HG03342 (cell line): Measurements from ENCODE around the gene SGK1.
"Not testable (repeated sequence)": the region's sequence is repeated elsewhere in the genome, so short reads cannot be mapped to it uniquely, and the experiment has no call there.

Experiments
- ATAC-seq: cut with Tn5 transposase; IDR thresholded peaks from one replicate; pipeline ENCODE4 v1.9.1; 2021; ENCODE audit warnings: mild to moderate bottlenecking, moderate library complexity; ENCODE audit not compliant: unreplicated experiment

Gene SGK1

GRCh38 chr6:134328138-134328537 lies 10.2 kb upstream of the SGK1 start:
- ATAC-seq, result no peak

DNA sequence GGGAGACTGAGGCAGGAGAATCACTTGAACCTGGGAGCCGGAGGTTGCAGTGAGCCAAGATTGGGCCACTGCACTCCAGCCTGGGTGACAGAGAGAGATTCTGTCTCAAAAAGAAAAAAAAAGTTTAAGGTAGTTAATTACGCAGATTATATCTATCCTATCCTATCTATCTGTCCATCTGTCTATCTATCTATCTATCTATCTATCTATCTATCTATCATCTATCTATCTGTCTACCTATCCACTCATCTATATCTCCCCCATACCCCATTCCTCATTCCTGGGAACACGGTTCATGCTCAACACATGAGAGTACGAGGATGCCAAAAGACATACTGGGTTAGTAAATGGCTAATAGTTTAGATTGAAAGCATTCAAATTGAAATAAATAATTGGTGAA lies 8.3 kb upstream of the SGK1 start:
- not testable (repeated sequence) for ATAC-seq

- no peak for ATAC-seq
Measured at GRCh38 chr6:134324766-134325165, 6.9 kb upstream of the SGK1 start.

DNA sequence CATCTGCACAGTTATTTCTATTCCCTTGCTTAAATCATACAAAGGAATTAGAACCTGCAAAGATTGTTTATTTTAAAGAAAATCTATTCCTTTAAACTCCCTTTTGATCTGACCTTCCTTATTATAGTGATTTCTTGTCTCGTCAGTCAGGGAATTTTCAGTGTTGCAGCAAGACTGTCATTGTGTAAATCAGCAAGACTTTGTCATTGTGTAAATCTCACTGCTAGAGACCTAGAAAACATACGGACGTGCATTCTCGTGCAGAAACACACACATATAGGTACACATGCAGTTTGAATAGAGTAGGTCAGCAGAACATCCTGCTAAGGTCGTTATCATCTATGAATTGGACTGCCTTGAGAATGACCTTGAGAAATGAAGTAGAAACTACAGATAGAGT lies 6.2 kb upstream of the SGK1 start:
- no peak for ATAC-seq

GRCh38 chr6:134323698-134324097 lies 5.8 kb upstream of the SGK1 start:
- no peak for ATAC-seq

- no peak for ATAC-seq
Measured at GRCh38 chr6:134323294-134323693, 5.4 kb upstream of the SGK1 start.

DNA sequence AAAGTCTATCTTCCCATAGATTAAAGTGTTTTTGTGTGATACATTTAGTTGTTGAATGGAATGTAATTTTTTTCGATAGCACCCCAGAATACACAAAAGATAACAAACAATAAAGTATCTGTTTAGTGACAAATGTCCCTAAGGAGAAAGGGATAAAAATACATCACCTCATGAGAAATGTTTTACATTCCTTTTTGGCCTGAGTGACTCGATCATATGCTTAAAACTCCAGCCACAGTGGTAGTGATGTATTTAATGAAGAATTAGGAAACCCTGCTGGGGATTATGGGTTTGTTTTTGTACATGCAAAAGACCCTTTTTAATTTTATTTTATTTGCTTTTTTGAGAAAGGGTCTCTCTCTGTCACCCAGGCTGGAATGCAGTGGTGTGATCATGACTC lies 4.3 kb upstream of the SGK1 start:
- no peak for ATAC-seq

GRCh38 chr6:134321246-134321645 lies 3.3 kb upstream of the SGK1 start:
- ATAC-seq, result no peak

DNA sequence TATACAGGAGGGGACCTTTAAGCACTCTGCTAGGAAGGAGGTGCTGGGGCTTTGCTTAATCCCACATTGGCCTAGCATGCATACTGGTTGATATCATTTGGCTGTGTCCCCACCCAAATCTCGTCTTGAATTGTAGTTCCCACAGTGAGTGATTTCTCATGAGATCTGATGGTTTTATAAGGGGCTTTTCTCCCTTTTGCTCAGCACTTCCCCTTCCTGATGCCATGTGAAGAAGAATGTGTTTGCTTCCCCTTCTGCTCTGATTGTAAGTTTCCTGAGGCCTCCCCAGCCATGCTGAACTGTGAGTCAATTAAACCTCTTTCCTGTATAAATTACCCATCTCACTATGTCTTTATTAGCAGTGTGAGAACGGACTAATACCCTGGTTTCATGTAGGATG lies 1.8 kb upstream of the SGK1 start:
- ATAC-seq, result not testable (repeated sequence)

GRCh38 chr6:134318974-134319281 lies 1.0 kb upstream of the SGK1 start:
- no peak for ATAC-seq

GRCh38 chr6:134318236-134318973 lies 493 bp upstream of the SGK1 start:
- no peak for ATAC-seq

DNA sequence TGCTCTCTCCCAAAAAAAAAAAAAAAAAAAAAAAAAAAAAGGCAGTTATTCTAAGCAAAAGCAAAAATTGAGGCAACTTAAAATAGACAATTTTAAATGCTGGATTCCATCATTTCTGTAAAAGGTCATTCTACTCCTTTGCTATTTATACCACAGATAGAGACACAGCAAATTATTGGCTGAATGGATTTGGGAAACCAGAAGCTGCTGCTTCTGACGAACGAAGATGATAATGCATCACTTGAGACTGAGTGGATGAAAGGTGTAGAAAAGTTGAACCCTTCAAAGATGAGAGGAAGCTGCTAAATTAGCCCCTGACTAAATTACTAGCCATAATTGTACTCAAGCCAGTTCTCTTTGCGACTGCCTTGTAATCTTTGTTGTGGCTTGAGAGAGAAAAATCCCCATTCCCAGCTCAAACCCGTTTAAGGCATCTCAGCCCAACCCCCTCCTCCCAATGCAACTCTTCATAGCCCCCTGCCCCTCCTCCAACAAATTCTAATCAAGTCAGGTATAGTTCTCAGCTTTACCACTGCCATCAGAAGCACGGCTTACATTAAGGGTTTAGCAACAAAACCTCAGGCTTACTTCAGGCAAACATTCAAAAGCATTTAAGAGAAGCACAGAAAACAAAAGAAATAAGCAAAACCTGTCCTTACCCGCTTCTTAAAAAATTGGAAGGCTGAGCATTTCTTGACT lies 1.0 kb downstream of the SGK1 start:
- no peak for ATAC-seq

GRCh38 chr6:134315974-134316441 lies 1.9 kb downstream of the SGK1 start:
- ATAC-seq, result no peak

DNA sequence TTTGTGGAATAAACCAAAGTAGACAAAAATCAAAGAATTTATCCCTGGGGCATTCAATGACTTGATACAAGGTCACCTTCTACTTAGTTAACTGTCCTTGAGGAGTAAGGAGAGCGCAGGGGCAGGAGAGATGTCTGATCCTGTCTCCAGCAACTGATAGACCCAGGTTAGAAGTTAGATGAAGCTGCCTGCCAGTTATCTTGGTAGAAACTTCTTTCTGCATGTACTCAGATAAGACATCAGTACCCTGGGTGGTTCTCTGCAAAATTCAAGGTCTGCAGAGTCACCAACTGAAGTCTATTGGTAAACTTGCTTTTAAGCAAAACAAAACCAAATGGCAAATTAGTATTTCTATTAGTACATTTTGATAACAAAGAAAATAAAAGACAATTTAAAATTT lies 2.7 kb downstream of the SGK1 start:
- ATAC-seq, result no peak

- ATAC-seq, result no peak
Measured at GRCh38 chr6:134314006-134314821, 3.7 kb downstream of the SGK1 start.

- ATAC-seq, result no peak
Measured at GRCh38 chr6:134312038-134312660, 5.8 kb downstream of the SGK1 start.

- ATAC-seq, result no peak
Measured at GRCh38 chr6:134310817-134311216, 7.1 kb downstream of the SGK1 start.

- no peak for ATAC-seq
Measured at GRCh38 chr6:134309983-134310605, 7.8 kb downstream of the SGK1 start.

- no peak for ATAC-seq
Measured at GRCh38 chr6:134309227-134309626, 8.7 kb downstream of the SGK1 start.

DNA sequence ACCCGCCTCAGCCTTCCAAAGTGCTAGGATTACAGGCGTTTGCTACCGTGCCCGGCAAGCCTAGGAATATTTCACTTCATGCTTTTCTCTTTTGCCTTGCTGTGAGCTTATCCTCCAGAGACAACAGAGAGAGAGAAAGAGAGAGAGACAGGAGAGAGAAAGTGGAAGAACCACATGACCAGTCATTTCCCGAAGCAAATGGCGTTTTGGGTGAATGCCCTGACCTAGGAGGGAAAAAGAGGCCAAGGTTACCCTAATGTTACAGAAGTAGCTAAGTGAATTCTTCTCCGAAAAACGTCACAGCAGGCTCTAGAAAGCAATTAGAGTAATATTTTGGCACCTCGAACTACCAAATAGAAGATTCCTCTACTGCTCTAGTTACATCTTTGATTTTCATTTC lies 9.1 kb downstream of the SGK1 start:
- no peak for ATAC-seq

DNA sequence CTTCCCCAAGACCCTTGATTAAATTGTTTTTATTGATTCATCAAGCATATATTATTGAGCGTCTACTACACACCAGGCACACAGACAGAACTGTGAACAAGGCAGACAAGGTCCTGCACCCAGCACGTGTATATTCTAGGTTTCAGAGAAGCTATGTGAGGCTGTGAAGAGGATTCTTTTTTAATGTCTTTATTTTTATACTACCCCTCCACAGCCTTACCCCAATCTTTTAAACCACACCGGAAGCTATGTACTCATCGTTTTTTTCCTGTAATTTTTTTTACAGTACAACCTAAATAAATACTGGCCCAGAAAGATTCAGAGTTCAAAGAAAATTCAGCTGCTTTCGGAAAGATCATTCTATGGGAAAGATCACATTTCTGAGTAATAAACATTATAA lies 10.0 kb downstream of the SGK1 start:
- no peak for ATAC-seq
